Trophoblast cell (in vitro differentiated cells and primary cell): ENCODE measurements around the gene MAP2K2.
"Not testable (repeated sequence)": the region's sequence is repeated elsewhere in the genome, so short reads cannot be mapped to it uniquely, and the experiment has no call there.

Experiments
- DNase-seq, 2 donors: peaks; one replicate each; pipeline ENCODE4 v3.0.0-alpha.2; 2016
- H2AFZ ChIP-seq: 2 replicates; pipeline ENCODE4 v1.6.1; 2013; ENCODE audit warnings: low read length, moderate library complexity, mild to moderate bottlenecking; ENCODE audit not compliant: insufficient read depth, poor library complexity
- H2AK5ac ChIP-seq: 2 replicates; pipeline ENCODE4 v1.6.1; 2013; ENCODE audit warnings: mild to moderate bottlenecking, low read length
- H2BK120ac ChIP-seq: 2 replicates; pipeline ENCODE4 v1.6.1; 2013; ENCODE audit warnings: low read length, mild to moderate bottlenecking, moderate library complexity; ENCODE audit not compliant: insufficient read depth, poor library complexity
- H2BK12ac ChIP-seq: 2 replicates; pipeline ENCODE4 v1.6.1; 2013; ENCODE audit warnings: mild to moderate bottlenecking, low read length, moderate library complexity
- H2BK5ac ChIP-seq: 2 replicates; pipeline ENCODE4 v1.6.1; 2013; ENCODE audit warnings: low read length, low read depth, moderate library complexity, mild to moderate bottlenecking; ENCODE audit not compliant: poor library complexity
- H3K14ac ChIP-seq: 2 replicates; pipeline ENCODE4 v1.6.1; 2013; ENCODE audit warnings: mild to moderate bottlenecking, low read length
- H3K18ac ChIP-seq: 2 replicates; pipeline ENCODE4 v1.6.1; 2013; ENCODE audit warnings: mild to moderate bottlenecking, low read length
- H3K23ac ChIP-seq: 2 replicates; pipeline ENCODE4 v1.6.1; 2013; ENCODE audit warnings: low read length
- H3K27ac ChIP-seq: 2 replicates; pipeline ENCODE4 v1.5.1; 2013; ENCODE audit warnings: low read depth, mild to moderate bottlenecking, inconsistent platforms, low read length, moderate library complexity
- H3K27me3 ChIP-seq: 2 replicates; pipeline ENCODE4 v1.6.1; 2013; ENCODE audit warnings: inconsistent platforms, mild to moderate bottlenecking, low read length, moderate library complexity; ENCODE audit not compliant: insufficient read depth
- H3K36me3 ChIP-seq, 2 experiments: 1 replicate in 1 of 2; 2 replicates in 1 of 2; pipeline ENCODE4 v1.6.1; 2013; ENCODE audit warnings: low read length in 2 of 2, mild to moderate bottlenecking in 2 of 2, moderate library complexity in 1 of 2; ENCODE audit not compliant: insufficient read depth in 2 of 2, control insufficient read depth in 1 of 2
- H3K4ac ChIP-seq: 2 replicates; pipeline ENCODE4 v1.6.1; 2013; ENCODE audit warnings: low read depth, mild to moderate bottlenecking, low read length, moderate library complexity
- H3K4me1 ChIP-seq, 2 experiments: 1 replicate in 1 of 2; 2 replicates in 1 of 2; pipeline ENCODE4 v1.6.1; 2013; ENCODE audit warnings: low read length in 2 of 2, mild to moderate bottlenecking in 2 of 2, moderate library complexity in 1 of 2; ENCODE audit not compliant: insufficient read depth in 2 of 2, control insufficient read depth in 1 of 2
- H3K4me2 ChIP-seq: 2 replicates; pipeline ENCODE4 v1.6.1; 2013; ENCODE audit warnings: inconsistent platforms, mild to moderate bottlenecking, low read length, moderate library complexity
- H3K4me3 ChIP-seq: 2 replicates; pipeline ENCODE4 v1.5.1; 2013; ENCODE audit warnings: mild to moderate bottlenecking, low read depth, low read length, inconsistent platforms
- H3K79me1 ChIP-seq: one replicate; pipeline ENCODE4 v1.6.1; 2013; ENCODE audit warnings: low read length
- H3K79me2 ChIP-seq: 2 replicates; pipeline ENCODE4 v1.6.1; 2013; ENCODE audit warnings: low read length, mild to moderate bottlenecking; ENCODE audit not compliant: control insufficient read depth, insufficient read depth, poor library complexity
- H3K9ac ChIP-seq: 2 replicates; pipeline ENCODE4 v1.6.1; 2013; ENCODE audit warnings: mild to moderate bottlenecking, low read length
- H3K9me3 ChIP-seq: 2 replicates; pipeline ENCODE4 v1.6.1; 2013; ENCODE audit warnings: low read depth, mild to moderate bottlenecking, control low read depth, inconsistent platforms, low read length; ENCODE audit not compliant: insufficient read depth
- H4K12ac ChIP-seq: 2 replicates; pipeline ENCODE4 v1.6.1; 2013; ENCODE audit warnings: low read depth, mild to moderate bottlenecking, low read length, moderate library complexity
- H4K8ac ChIP-seq: 2 replicates; pipeline ENCODE4 v1.6.1; 2013; ENCODE audit warnings: low read depth, mild to moderate bottlenecking, low read length, moderate library complexity
- H4K91ac ChIP-seq: one replicate; pipeline ENCODE4 v1.6.1; 2013; ENCODE audit warnings: low read depth, mild to moderate bottlenecking, low read length, moderate library complexity
- WGBS: extraction: QIAGEN DNeasy Blood & Tissue Kit; methylation state at CpG from one replicate; pipeline ENCODE4 v1.1.7; 2013; ENCODE audit warnings: missing lambda C conversion rate; ENCODE audit not compliant: insufficient read length, insufficient coverage; ENCODE audit errors: extremely low coverage; 5-methylcytosine and 5-hydroxymethylcytosine counted together

Gene MAP2K2

DNA sequence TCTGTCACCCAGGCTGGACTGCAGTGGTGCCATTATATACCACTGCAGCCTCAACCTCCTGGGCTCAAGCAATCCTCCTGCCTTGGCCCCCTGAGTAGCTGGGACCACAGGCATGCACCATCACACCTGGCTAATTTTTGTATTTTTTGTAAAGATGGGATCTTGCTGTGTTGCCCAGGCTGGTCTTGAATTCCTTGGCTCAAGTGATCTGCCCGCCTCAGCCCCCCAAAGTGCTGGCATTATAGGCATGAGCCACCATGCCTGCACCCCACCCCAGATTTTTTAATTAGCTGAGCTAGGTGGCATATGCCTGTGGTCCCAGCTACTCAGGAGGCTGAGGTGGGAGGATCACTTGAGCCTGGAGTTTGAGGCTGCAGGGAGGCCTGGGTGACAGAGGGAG is 19.0 kb upstream of the MAP2K2 start:
- H2AK5ac ChIP-seq, H3K4ac ChIP-seq, H2BK12ac ChIP-seq, H3K9me3 ChIP-seq, H3K14ac ChIP-seq, H4K8ac ChIP-seq, H3K79me2 ChIP-seq, H3K18ac ChIP-seq, H2BK5ac ChIP-seq, H2AFZ ChIP-seq, H3K4me3 ChIP-seq, H3K79me1 ChIP-seq, H3K9ac ChIP-seq, H4K91ac ChIP-seq, DNase-seq, H3K4me1 ChIP-seq, H4K12ac ChIP-seq, H2BK120ac ChIP-seq, H3K4me2 ChIP-seq, H3K27me3 ChIP-seq, H3K27ac ChIP-seq, H3K36me3 ChIP-seq, H3K23ac ChIP-seq: not testable (repeated sequence)
- WGBS, result no CpG with 5 or more reads among the region's 1 CpG

- no peak overlapping the region for H3K14ac ChIP-seq
- WGBS, result no CpG with 5 or more reads among the region's 12 CpGs
- no peak overlapping the region for H2AK5ac ChIP-seq
Observed at GRCh38 chr19:4140237-4140711, 16.4 kb upstream of the MAP2K2 start.

GRCh38 chr19:4139614-4140236 is 15.8 kb upstream of the MAP2K2 start:
- Histone ChIP-seq H3K4me1 (no peaks in the 10 kb centered on the region), H3K4me3 (no peak overlapping the region), H3K27ac (no peak overlapping the region), H3K79me2 (no peaks in the 10 kb centered on the region), H4K91ac (no peak overlapping the region), H3K36me3 (no peaks in the 10 kb centered on the region), H3K79me1 (no peaks in the 10 kb centered on the region), H4K12ac (no peak overlapping the region), H3K23ac (no peak overlapping the region), H2AFZ (no peak overlapping the region), H2BK12ac (no peak overlapping the region), H3K9ac (no peak overlapping the region), H2BK120ac (no peak overlapping the region), H3K4ac (no peak overlapping the region), H3K18ac (no peak overlapping the region), H3K14ac (no peak overlapping the region), H3K27me3 (no peaks in the 10 kb centered on the region), H2BK5ac (no peak overlapping the region), H3K4me2 (no peak overlapping the region), H2AK5ac (no peak overlapping the region), H4K8ac (no peak overlapping the region), H3K9me3 (no peaks in the 10 kb centered on the region)
- peak; percentile 83 to 92 for DNase-seq
- no CpG with 5 or more reads among the region's 14 CpGs for WGBS

More at GRCh38 chr19:4140237-4140711, 16.4 kb upstream of the MAP2K2 start:
- H2BK5ac ChIP-seq, result no peak overlapping the region
- peak; percentile 23 to 72 for DNase-seq
- no peak overlapping the region for H4K91ac ChIP-seq
- H3K18ac ChIP-seq, result no peak overlapping the region
- no peaks in the 10 kb centered on the region for H3K27me3 ChIP-seq
- no peaks in the 10 kb centered on the region for H3K79me1 ChIP-seq
- no peak overlapping the region for H2AFZ ChIP-seq
- H3K9ac ChIP-seq, result no peak overlapping the region
- no peak overlapping the region for H3K4me2 ChIP-seq
- no peaks in the 10 kb centered on the region for H3K36me3 ChIP-seq
- H2BK12ac ChIP-seq, result no peak overlapping the region
- H3K23ac ChIP-seq, result no peak overlapping the region
- H3K4me1 ChIP-seq, result no peaks in the 10 kb centered on the region
- H2BK120ac ChIP-seq, result no peak overlapping the region
- no peak overlapping the region for H3K4ac ChIP-seq
- no peaks in the 10 kb centered on the region for H3K79me2 ChIP-seq
- H3K4me3 ChIP-seq, result no peak overlapping the region
- H3K9me3 ChIP-seq, result no peaks in the 10 kb centered on the region
- peak overlapping the region; percentile 35 for H4K8ac ChIP-seq
- H4K12ac ChIP-seq, result no peak overlapping the region
- H3K27ac ChIP-seq, result no peak overlapping the region

GRCh38 chr19:4138445-4138844 is 14.5 kb upstream of the MAP2K2 start:
- H3K9ac ChIP-seq, result no peak overlapping the region
- no CpG with 5 or more reads among the region's 5 CpGs for WGBS
- no peak overlapping the region for H2AK5ac ChIP-seq
- H3K23ac ChIP-seq, result no peak overlapping the region
- no peak overlapping the region for H3K27ac ChIP-seq
- H4K91ac ChIP-seq, result no peak overlapping the region
- no peak overlapping the region for H3K4me2 ChIP-seq
- H3K18ac ChIP-seq, result no peak overlapping the region
- no peak overlapping the region for H2BK120ac ChIP-seq
- H3K4me3 ChIP-seq, result no peak overlapping the region
- H3K4ac ChIP-seq, result no peak overlapping the region
- H3K36me3 ChIP-seq, result no peaks in the 10 kb centered on the region
- H2BK5ac ChIP-seq, result no peak overlapping the region
- no peaks in the 10 kb centered on the region for H3K4me1 ChIP-seq
- DNase-seq, result no peak
- H3K79me1 ChIP-seq, result no peaks in the 10 kb centered on the region
- H2BK12ac ChIP-seq, result no peak overlapping the region
- H3K14ac ChIP-seq, result no peak overlapping the region
- no peaks in the 10 kb centered on the region for H3K27me3 ChIP-seq
- H3K79me2 ChIP-seq, result no peaks in the 10 kb centered on the region
- H4K12ac ChIP-seq, result no peak overlapping the region
- H3K9me3 ChIP-seq, result no peaks in the 10 kb centered on the region
- H2AFZ ChIP-seq, result no peak overlapping the region
- H4K8ac ChIP-seq, result no peak overlapping the region
